Ishikawa (cell line): Measurements from ENCODE around the gene MEIS3.

Experiments
- CEBPB ChIP-seq: IDR thresholded peaks from 2 replicates; pipeline ENCODE4 v1.6.1; 2012
- CREB1 ChIP-seq: IDR thresholded peaks from 2 replicates; pipeline ENCODE4 v1.6.1; 2012; ENCODE audit warnings: low read depth
- EGR1 ChIP-seq: IDR thresholded peaks from 2 replicates; pipeline ENCODE4 v1.6.1; 2012
- EP300 ChIP-seq: IDR thresholded peaks from 2 replicates; pipeline ENCODE4 v1.6.1; 2012; ENCODE audit warnings: borderline replicate concordance
- FOXM1 ChIP-seq: IDR thresholded peaks from 2 replicates; pipeline ENCODE4 v1.6.1; 2012; ENCODE audit warnings: low read depth, borderline replicate concordance
- NFIC ChIP-seq: IDR thresholded peaks from 2 replicates; pipeline ENCODE4 v1.6.1; 2012
- RAD21 ChIP-seq: IDR thresholded peaks from 2 replicates; pipeline ENCODE4 v1.6.1; 2012; ENCODE audit warnings: low read depth
- TAF1 ChIP-seq: IDR thresholded peaks from 2 replicates; pipeline ENCODE4 v1.6.1; 2012; ENCODE audit warnings: low read depth, mild to moderate bottlenecking
- TCF12 ChIP-seq: IDR thresholded peaks from 2 replicates; pipeline ENCODE4 v1.6.1; 2012; ENCODE audit warnings: low read depth
- TEAD4 ChIP-seq: IDR thresholded peaks from 2 replicates; pipeline ENCODE4 v1.6.1; 2012
- USF1 ChIP-seq: IDR thresholded peaks from 2 replicates; pipeline ENCODE4 v1.6.1; 2012
- YY1 ChIP-seq: IDR thresholded peaks from 2 replicates; pipeline ENCODE4 v1.6.1; 2012; ENCODE audit warnings: low read depth
- ZBTB7A ChIP-seq: IDR thresholded peaks from 2 replicates; pipeline ENCODE4 v1.6.1; 2012; ENCODE audit warnings: low read depth
- TF ChIP-seq, protein P1 (sequence below): IDR thresholded peaks from 2 replicates; pipeline ENCODE4 v1.6.1; 2012; ENCODE audit warnings: low read depth, mild to moderate bottlenecking
- TF ChIP-seq, protein P2 (sequence below): IDR thresholded peaks from 2 replicates; pipeline ENCODE4 v1.6.1; 2012

Gene MEIS3

DNA sequence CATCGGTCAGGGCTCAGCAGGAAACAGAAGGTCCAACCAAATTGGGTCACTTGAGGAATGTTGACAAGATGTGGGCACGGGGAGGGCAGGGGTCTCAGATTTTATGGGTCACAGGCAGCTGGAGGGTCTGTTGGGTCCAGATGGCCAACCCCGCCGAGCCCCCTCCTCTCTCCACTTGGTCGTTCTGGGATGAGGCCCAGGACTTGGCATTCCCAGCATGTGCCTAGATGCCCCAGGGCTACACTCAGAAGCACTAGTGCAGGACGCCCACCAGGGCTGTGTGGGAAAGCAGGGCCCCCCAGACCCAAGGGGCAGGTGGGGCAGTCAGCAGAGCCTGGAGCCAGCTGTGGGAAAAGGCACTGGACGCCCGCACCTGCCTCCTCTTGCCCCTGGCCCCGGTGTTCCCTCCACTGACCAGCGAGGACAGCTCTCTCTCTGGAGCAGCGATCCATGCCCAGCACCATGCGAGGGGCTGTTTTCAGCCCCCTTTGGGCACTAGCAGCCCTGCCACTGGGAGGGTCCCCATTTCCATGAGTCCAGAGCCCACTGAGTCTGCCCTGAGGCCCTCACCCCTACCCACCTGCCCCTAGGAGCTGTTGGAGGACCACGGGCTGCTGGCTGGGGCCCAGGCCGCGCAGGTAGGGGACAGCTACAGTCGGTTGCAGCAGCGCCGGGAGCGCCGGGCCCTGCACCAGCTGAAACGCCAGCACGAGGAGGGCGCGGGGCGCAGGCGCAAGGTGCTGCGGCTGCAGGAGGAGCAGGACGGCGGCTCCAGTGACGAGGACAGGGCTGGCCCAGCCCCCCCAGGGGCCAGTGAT is 44.2 kb downstream of the MEIS3 start:
- TF ChIP-seq, protein P1, sequence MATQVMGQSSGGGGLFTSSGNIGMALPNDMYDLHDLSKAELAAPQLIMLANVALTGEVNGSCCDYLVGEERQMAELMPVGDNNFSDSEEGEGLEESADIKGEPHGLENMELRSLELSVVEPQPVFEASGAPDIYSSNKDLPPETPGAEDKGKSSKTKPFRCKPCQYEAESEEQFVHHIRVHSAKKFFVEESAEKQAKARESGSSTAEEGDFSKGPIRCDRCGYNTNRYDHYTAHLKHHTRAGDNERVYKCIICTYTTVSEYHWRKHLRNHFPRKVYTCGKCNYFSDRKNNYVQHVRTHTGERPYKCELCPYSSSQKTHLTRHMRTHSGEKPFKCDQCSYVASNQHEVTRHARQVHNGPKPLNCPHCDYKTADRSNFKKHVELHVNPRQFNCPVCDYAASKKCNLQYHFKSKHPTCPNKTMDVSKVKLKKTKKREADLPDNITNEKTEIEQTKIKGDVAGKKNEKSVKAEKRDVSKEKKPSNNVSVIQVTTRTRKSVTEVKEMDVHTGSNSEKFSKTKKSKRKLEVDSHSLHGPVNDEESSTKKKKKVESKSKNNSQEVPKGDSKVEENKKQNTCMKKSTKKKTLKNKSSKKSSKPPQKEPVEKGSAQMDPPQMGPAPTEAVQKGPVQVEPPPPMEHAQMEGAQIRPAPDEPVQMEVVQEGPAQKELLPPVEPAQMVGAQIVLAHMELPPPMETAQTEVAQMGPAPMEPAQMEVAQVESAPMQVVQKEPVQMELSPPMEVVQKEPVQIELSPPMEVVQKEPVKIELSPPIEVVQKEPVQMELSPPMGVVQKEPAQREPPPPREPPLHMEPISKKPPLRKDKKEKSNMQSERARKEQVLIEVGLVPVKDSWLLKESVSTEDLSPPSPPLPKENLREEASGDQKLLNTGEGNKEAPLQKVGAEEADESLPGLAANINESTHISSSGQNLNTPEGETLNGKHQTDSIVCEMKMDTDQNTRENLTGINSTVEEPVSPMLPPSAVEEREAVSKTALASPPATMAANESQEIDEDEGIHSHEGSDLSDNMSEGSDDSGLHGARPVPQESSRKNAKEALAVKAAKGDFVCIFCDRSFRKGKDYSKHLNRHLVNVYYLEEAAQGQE = no peak
- TF ChIP-seq CREB1 (no peak), EGR1 (no peak), ZBTB7A (no peak), RAD21 (no peak), TCF12 (no peak)
- TF ChIP-seq, protein P2, sequence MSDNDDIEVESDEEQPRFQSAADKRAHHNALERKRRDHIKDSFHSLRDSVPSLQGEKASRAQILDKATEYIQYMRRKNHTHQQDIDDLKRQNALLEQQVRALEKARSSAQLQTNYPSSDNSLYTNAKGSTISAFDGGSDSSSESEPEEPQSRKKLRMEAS = no peak

DNA sequence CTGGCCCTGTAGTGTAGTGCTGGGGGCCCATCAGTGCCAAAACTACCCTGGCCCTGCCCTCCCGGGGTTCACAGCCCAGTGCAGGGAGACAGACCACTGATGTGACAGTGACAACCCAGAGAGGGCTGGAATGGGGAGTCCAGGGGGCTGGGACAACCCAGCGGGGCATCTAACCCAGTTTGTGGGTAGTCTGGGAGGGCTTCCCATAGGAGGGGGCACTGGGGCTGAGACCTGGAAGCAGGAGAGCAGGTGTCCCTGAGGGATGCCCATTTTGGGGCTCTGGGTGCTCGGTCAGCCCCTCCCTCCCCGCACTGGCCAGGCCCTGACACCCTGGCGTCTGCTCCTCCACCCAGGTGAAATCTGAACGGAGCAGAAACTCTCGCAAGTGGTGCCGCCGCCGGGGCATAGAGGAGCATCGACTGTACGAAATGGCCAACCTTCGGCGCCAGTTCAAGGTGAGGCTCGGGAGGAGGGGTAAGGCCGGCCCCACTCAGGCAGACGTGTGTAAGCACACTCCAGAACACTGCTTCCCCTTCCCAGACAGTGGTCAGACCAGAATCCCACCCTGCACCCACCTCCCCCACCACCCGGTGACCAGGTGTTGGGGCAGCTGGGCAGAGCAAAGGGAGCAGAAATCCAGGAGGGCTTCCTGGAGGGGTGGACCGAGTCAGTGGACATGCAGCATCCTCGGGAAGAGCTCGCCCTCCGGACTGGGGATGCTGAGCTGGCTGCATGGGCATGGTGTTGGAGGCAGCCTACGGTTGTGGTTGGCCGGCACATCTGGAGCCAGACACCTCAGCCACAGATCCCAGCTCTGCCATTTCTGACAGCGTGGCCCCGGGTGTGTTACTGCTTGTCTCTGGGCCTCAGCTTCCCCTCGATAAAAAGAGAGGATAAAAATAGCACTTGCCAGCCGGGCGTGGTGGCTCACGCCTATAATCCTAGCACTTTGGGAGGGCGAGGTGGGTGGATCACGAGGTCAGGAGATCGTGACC is 45.8 kb downstream of the MEIS3 start:
- TF ChIP-seq TCF12 (no peak), YY1 (no peak), EP300 (no peak), EGR1 (no peak), TAF1 (no peak), TEAD4 (no peak), FOXM1 (no peak), USF1 (no peak), CREB1 (no peak), RAD21 (no peak), CEBPB (no peak), NFIC (no peak), ZBTB7A (no peak)
- TF ChIP-seq, protein P1 = no peak
- TF ChIP-seq, protein P2 = no peak

DNA sequence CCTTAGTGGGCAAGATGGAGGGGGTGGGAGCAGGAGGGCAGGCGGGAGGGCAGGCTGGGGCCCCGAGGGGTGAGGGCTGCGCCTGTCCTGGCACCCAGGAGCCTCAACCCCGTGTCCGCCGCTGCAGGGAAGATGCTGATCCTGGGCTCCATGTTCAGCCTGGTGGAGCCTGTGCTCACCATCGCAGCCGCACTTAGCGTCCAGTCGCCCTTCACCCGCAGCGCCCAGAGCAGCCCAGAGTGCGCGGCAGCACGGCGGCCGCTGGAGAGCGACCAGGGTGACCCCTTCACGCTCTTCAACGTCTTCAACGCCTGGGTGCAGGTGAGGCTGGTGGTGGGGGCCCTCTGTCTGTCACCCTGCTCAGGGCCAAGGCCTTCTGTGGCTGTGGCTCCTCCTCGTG is 46.7 kb downstream of the MEIS3 start:
- TF ChIP-seq CREB1 (no peak), TAF1 (no peak)

DNA sequence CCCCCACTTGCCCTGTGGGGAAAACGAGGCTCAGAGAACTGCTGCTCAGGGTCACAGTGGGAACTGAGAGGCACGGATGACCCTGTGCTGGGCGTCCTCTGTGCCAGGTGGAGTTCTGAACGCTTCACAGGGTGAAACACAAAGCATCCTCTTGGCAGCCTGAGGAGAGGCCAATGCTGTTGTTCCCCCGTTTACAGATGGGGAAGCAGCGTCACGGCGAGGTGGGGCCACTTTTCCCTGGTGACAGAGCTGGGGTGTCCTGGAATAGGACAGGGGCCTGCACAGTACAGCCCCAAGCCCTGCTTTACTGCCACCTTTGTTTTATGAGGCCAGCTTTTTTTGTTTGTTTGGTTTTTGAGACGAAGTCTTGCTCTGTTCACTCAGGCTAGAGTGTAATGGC is 48.1 kb downstream of the MEIS3 start:
- TF ChIP-seq RAD21 (no peak), YY1 (no peak), TCF12 (no peak), EGR1 (no peak), TAF1 (no peak), TEAD4 (no peak), USF1 (no peak), NFIC (no peak), CREB1 (no peak), EP300 (no peak), ZBTB7A (no peak), CEBPB (no peak), FOXM1 (no peak)
- TF ChIP-seq, protein P1 = no peak
- TF ChIP-seq, protein P2 = no peak
